GM23248 (cell line): ENCODE results near the gene HOXC11.

Source experiments
- EZH2 ChIP-seq: fragments of 200-600 bp; sonication (generic); IDR thresholded peaks from 2 replicates; pipeline ENCODE4 v1.6.1; 2018; ENCODE audit warnings: antibody characterized with exemption, mild to moderate bottlenecking; ENCODE audit not compliant: insufficient read depth, poor library complexity, severe bottlenecking
- EZH2phosphoT487 ChIP-seq: fragments of 200-600 bp; sonication (generic); IDR thresholded peaks from 2 replicates; pipeline ENCODE4 v1.6.1; 2018; ENCODE audit warnings: antibody characterized with exemption, moderate library complexity, mild to moderate bottlenecking, low read depth; ENCODE audit not compliant: insufficient read depth

GRCh38 chr12:53950437-53950773 is 22.5 kb upstream of the HOXC11 start:
- TF ChIP-seq EZH2 (peak; percentile 47), EZH2phosphoT487 (no peak)
